Gastroesophageal sphincter (tissue), 4 donors: ENCODE data around the gene CGA. TPM values are rescaled to one million over a fixed set of nuclear protein-coding genes. Genes with fewer than 3 reads are reported as not detected.
A peak's percentile ranks its signal among the peaks of the same experiment; 100 is the strongest.

Source experiments
- ATAC-seq: fragments of 150-250 bp; one replicate; pipeline ENCODE4 v1.9.1; 2016; ENCODE audit warnings: mild to moderate bottlenecking, moderate library complexity
- H3K27ac ChIP-seq, 4 donors: fragments of 200-600 bp; sonication (generic) in 3 of 4; 1 replicate in 3 of 4; 2 replicates in 1 of 4; pipeline ENCODE4 v1.5.1; 2016 to 2019
- H3K27me3 ChIP-seq: fragments of 200-600 bp; sonication (generic); one replicate; pipeline ENCODE4 v1.5.1; 2019
- H3K36me3 ChIP-seq, 2 donors: fragments of 200-600 bp; sonication (generic); one replicate each; pipeline ENCODE4 v1.5.1; 2019; ENCODE audit warnings: control low read depth in 1 of 2
- H3K4me1 ChIP-seq, 3 donors: fragments of 200-600 bp; sonication (generic); 1 replicate in 2 of 3; 2 replicates in 1 of 3; pipeline ENCODE4 v1.5.1; 2016 to 2019; ENCODE audit warnings: control low read depth in 2 of 3
- H3K4me3 ChIP-seq, 2 donors: fragments of 200-600 bp; sonication (generic); one replicate each; pipeline ENCODE4 v1.5.1; 2019; ENCODE audit warnings: mild to moderate bottlenecking in 1 of 2, moderate library complexity in 1 of 2
- H3K9me3 ChIP-seq, 3 donors: fragments of 200-600 bp; sonication (generic); one replicate each; pipeline ENCODE4 v1.5.1; 2017 to 2019; ENCODE audit warnings: control low read depth in 2 of 3
- CTCF ChIP-seq, 4 experiments: fragments of 200-600 bp in 2 of 4; fragments of 450-650 bp in 2 of 4; sonication (generic) in 1 of 4; IDR thresholded peaks; one replicate each; pipeline ENCODE4 v1.5.1; 2017 to 2019; ENCODE audit warnings: antibody characterized with exemption in 4 of 4, mild to moderate bottlenecking in 2 of 4, moderate library complexity in 2 of 4
- EP300 ChIP-seq: sonication (generic); formaldehyde crosslinking; IDR thresholded peaks from one replicate; pipeline ENCODE4 v1.6.1; 2017; ENCODE audit warnings: antibody characterized with exemption, mild to moderate bottlenecking
- POLR2A ChIP-seq, 2 donors: fragments of 450-650 bp; IDR thresholded peaks; one replicate each; pipeline ENCODE4 v1.6.1; 2017; ENCODE audit warnings: antibody characterized with exemption in 2 of 2, mild to moderate bottlenecking in 2 of 2, moderate library complexity in 1 of 2
- POLR2AphosphoS5 ChIP-seq: sonication (generic); formaldehyde crosslinking; IDR thresholded peaks from one replicate; pipeline ENCODE4 v1.6.1; 2017; ENCODE audit warnings: antibody characterized with exemption
- WGBS, 2 donors: methylation state at CpG; one replicate each; pipeline ENCODE4 v1.1.5; 2018; ENCODE audit warnings: low coverage in 1 of 2; 5-methylcytosine and 5-hydroxymethylcytosine counted together
- total RNA-seq, 4 donors: library from RNA; depleted of rRNA; stranded (reverse); fragments of >200 nt; gene quantifications; one replicate each; pipeline ENCODE4 v1.1.0, GENCODE V29; 2016

Gene CGA
- total RNA-seq, 4 donors from 2014 or later = not detected

- H3K9me3 ChIP-seq = peaks cover 0 to 6% (median 0%) of the 10 kb centered on the region in 3 donors
- H3K27me3 ChIP-seq = peaks cover 27% of the 10 kb centered on the region
- H3K4me3 ChIP-seq = no peak overlapping the region
- H3K36me3 ChIP-seq = no peaks in the 10 kb centered on the region
- no peak overlapping the region for H3K27ac ChIP-seq
- 95 to 96% methylated on average over 5 of the region's 5 CpGs for WGBS, 2 donors
- peaks cover 0 to 3% (median 0%) of the 10 kb centered on the region in 3 donors for H3K4me1 ChIP-seq
- no peak for TF ChIP-seq EP300
- TF ChIP-seq CTCF (IDR thresholded peaks at IDR 0.05) = no peak
- TF ChIP-seq POLR2AphosphoS5 = no peak
- TF ChIP-seq POLR2A (IDR thresholded peaks at IDR 0.05) = no peak
- ATAC-seq = no peak
Observed at GRCh38 chr6:87124074-87124473, 29.2 kb upstream of the CGA start.

- peak overlapping the region in 1 of 2 donors; percentile 15 for H3K4me3 ChIP-seq
- H3K36me3 ChIP-seq = no peaks in the 10 kb centered on the region
- H3K27ac ChIP-seq = no peak overlapping the region
- 20% methylated on average over 9 of the region's 51 CpGs; no CpG with 5 or more reads in 1 of the 2 donors for WGBS, 2 donors
- TF ChIP-seq EP300 (no peak), POLR2A (IDR thresholded peaks at IDR 0.05) (no peak), POLR2AphosphoS5 (no peak), CTCF (IDR thresholded peaks at IDR 0.05) (no peak)
- peaks cover 27% of the 10 kb centered on the region for H3K27me3 ChIP-seq
- H3K4me1 ChIP-seq = peaks cover 0 to 3% (median 0%) of the 10 kb centered on the region in 3 donors
- ATAC-seq = no peak
- H3K9me3 ChIP-seq = peaks cover 0 to 6% (median 0%) of the 10 kb centered on the region in 3 donors
Observed at GRCh38 chr6:87122477-87122876, 27.6 kb upstream of the CGA start.

- H3K9me3 ChIP-seq = peaks cover 0 to 6% (median 0%) of the 10 kb centered on the region in 3 donors
- TF ChIP-seq CTCF (IDR thresholded peaks at IDR 0.05) (no peak), POLR2AphosphoS5 (no peak)
- H3K36me3 ChIP-seq = no peaks in the 10 kb centered on the region
- H3K27me3 ChIP-seq = peaks cover 7% of the 10 kb centered on the region
- ATAC-seq = no peak
- H3K4me1 ChIP-seq = peaks cover 0 to 3% (median 0%) of the 10 kb centered on the region in 3 donors
- no peak overlapping the region for H3K4me3 ChIP-seq
- H3K27ac ChIP-seq = no peak overlapping the region
- 60 to 85% methylated on average over 4 of the region's 4 CpGs for WGBS, 2 donors
Observed at GRCh38 chr6:87118054-87118453, 23.1 kb upstream of the CGA start.

GRCh38 chr6:87116922-87117321 lies 22.0 kb upstream of the CGA start:
- H3K27me3 ChIP-seq = no peaks in the 10 kb centered on the region
- H3K27ac ChIP-seq = no peak overlapping the region
- H3K36me3 ChIP-seq = no peaks in the 10 kb centered on the region
- no peak overlapping the region for H3K4me3 ChIP-seq
- 74 to 75% methylated on average over 2 of the region's 2 CpGs for WGBS, 2 donors
- no peaks in the 10 kb centered on the region for H3K9me3 ChIP-seq
- H3K4me1 ChIP-seq = no peaks in the 10 kb centered on the region
- no peak for TF ChIP-seq POLR2AphosphoS5
- no peak for TF ChIP-seq CTCF (IDR thresholded peaks at IDR 0.05)
- TF ChIP-seq POLR2A (IDR thresholded peaks at IDR 0.05) = no peak
- TF ChIP-seq EP300 = no peak
- ATAC-seq = no peak

DNA sequence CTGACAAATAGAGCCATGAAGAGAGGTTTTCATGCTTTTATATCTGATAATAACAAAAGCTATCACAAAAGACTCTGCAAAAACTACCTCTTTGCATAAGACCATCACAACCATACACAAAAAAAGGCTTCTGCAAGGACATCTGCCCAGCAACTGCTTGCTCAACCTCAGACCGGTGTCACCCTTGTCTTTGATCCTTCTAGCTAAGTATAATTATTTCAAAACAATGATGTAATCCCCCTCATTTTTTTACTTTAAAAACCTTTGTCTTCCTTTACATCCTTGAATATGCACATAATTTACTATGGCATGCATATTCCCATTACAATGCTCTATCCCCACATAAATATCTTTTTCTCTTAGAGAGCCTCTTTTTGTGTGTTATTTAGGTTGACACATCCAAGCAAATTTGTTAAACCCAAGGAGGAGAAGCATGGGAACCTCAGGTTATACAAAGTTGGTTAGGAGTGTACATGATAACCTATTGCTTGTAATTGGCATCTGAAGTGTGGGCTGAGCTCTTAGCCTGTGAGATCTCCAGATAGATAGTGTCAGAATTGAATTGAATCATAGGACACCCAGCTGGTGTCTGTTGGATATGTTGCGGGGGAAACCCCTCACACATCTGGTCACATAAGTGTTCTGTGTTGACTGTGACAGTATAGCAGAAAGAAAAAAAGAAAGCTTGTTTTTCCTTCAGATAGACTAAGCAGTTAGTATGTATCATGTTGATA lies 20.7 kb upstream of the CGA start:
- no peak for ATAC-seq
- 60 to 63% methylated on average over 2 of the region's 2 CpGs for WGBS, 2 donors
- TF ChIP-seq CTCF (IDR thresholded peaks at IDR 0.05) = no peak
- no peak for TF ChIP-seq POLR2A (IDR thresholded peaks at IDR 0.05)
- TF ChIP-seq EP300 = no peak
- TF ChIP-seq POLR2AphosphoS5 = no peak
- Histone ChIP-seq H3K4me1 (no peaks in the 10 kb centered on the region), H3K4me3 (no peak overlapping the region), H3K36me3 (no peaks in the 10 kb centered on the region), H3K9me3 (no peaks in the 10 kb centered on the region), H3K27ac (no peak overlapping the region), H3K27me3 (no peaks in the 10 kb centered on the region)
